Activated CD8-positive, alpha-beta T cell treated with anti-CD3 and anti-CD28 coated beads for 36 hours (primary cell): ENCODE measurements around the gene HBA1. TPM values are rescaled to one million over a fixed set of nuclear protein-coding genes. Genes with fewer than 3 reads are reported as not detected.
"Not testable (repeated sequence)": the region's sequence is repeated elsewhere in the genome, so short reads cannot be mapped to it uniquely, and the experiment has no call there.

Experiments
- ATAC-seq: fragments of 200-7000 bp; cut with Tn5 transposase; one replicate; pipeline ENCODE4 v1.10.0; 2021; ENCODE audit warnings: mild to moderate bottlenecking, moderate library complexity
- CTCF ChIA-PET: fragments of 350-600 bp; sonication (Branson Sonifier 250); formaldehyde crosslinking; loops from one replicate; lab custom pipeline; 2021; ENCODE audit warnings: antibody characterized with exemption; lab: Charles Lee
- POLR2A ChIA-PET: fragments of 350-600 bp; sonication (Branson Sonifier 250); formaldehyde crosslinking; loops from one replicate; lab custom pipeline; 2021; ENCODE audit warnings: antibody characterized with exemption; lab: Charles Lee
- DNase-seq: peaks from one replicate; pipeline ENCODE4 v3.0.0-alpha.2; 2020
- H3K27ac Mint-ChIP-seq: one replicate; pipeline ENCODE4 v1.8.0; 2021; ENCODE audit warnings: mild to moderate bottlenecking, mixed read lengths
- H3K27me3 Mint-ChIP-seq: one replicate; pipeline ENCODE4 v1.8.0; 2021; ENCODE audit warnings: mixed read lengths
- H3K36me3 Mint-ChIP-seq: one replicate; pipeline ENCODE4 v1.8.0; 2021; ENCODE audit warnings: low read depth, mixed read lengths
- H3K4me1 Mint-ChIP-seq: one replicate; pipeline ENCODE4 v1.8.0; 2021; ENCODE audit warnings: low read depth, mixed read lengths
- H3K4me3 Mint-ChIP-seq: one replicate; pipeline ENCODE4 v1.8.0; 2021; ENCODE audit warnings: mild to moderate bottlenecking, moderate library complexity, mixed read lengths
- H3K9me3 Mint-ChIP-seq: one replicate; pipeline ENCODE4 v1.8.0; 2021; ENCODE audit warnings: mixed read lengths
- CTCF ChIP-seq: fragments of 200-600 bp; IDR thresholded peaks from one replicate; pipeline ENCODE4 v1.8.0; 2022; ENCODE audit warnings: antibody characterized with exemption, mild to moderate bottlenecking
- intact Hi-C: fragments of 100-400 bp; cut with micrococcal nuclease; formaldehyde crosslinking; loops from one replicate; pipeline ENCODE4 v1.10.0; 2022
- total RNA-seq, 2 experiments: library from RNA; stranded (reverse); gene quantifications; one replicate each; pipeline ENCODE4 v1.2.3, GENCODE V29; 2021

The HBA1 gene
- total RNA-seq, 2 experiments from 2014 or later, result not detected

GRCh38 chr16:169014-169413, 7.5 kb upstream of the HBA1 start:
- CTCF ChIA-PET, result interaction anchor here (0.9 to 2.3 kb wide), 4 partner anchors 13 to 104 kb away, joined by 3 to 8 read pairs (median 4); no protein-coding TSS in a partner anchor
- intact Hi-C loops, result no loop called here
- DNase-seq, result no peak
- H3K27ac Mint-ChIP-seq, result no peak overlapping the region
- H3K36me3 Mint-ChIP-seq, result no peaks in the 10 kb centered on the region
- H3K4me1 Mint-ChIP-seq, result peaks cover 15% of the 10 kb centered on the region
- TF ChIP-seq CTCF, result no peak
- H3K9me3 Mint-ChIP-seq, result no peaks in the 10 kb centered on the region
- peaks cover 56% of the 10 kb centered on the region for H3K27me3 Mint-ChIP-seq
- ATAC-seq, result no peak
- no peak overlapping the region for H3K4me3 Mint-ChIP-seq
- POLR2A ChIA-PET, result no interaction called here

GRCh38 chr16:170088-170507, 6.4 kb upstream of the HBA1 start:
- peaks cover 63% of the 10 kb centered on the region for H3K27me3 Mint-ChIP-seq
- CTCF ChIA-PET, result interaction anchor here (1.2 kb wide), 1 partner anchor 63 kb away, joined by 3 read pairs; no protein-coding TSS in a partner anchor
- H3K36me3 Mint-ChIP-seq, DNase-seq, ATAC-seq, H3K27ac Mint-ChIP-seq, H3K9me3 Mint-ChIP-seq, intact Hi-C loops, H3K4me3 Mint-ChIP-seq: not testable (repeated sequence)
- peaks cover 17% of the 10 kb centered on the region for H3K4me1 Mint-ChIP-seq
- POLR2A ChIA-PET, result interaction anchor here (0.9 kb wide), 1 partner anchor 28 kb away, joined by 3 read pairs; no protein-coding TSS in a partner anchor

- no peak for ATAC-seq
- H3K27ac Mint-ChIP-seq, result no peak overlapping the region
- ChIA-PET POLR2A (interaction anchor here (0.9 kb wide), 1 partner anchor 28 kb away, joined by 3 read pairs; no protein-coding TSS in a partner anchor), CTCF (interaction anchor here (1.5 to 1.9 kb wide), 2 partner anchors 11 to 64 kb away, joined by 3 to 4 read pairs; no protein-coding TSS in a partner anchor)
- no peak for TF ChIP-seq CTCF
- H3K4me1 Mint-ChIP-seq, result peaks cover 21% of the 10 kb centered on the region
- no peaks in the 10 kb centered on the region for H3K36me3 Mint-ChIP-seq
- intact Hi-C loops, result no loop called here
- H3K27me3 Mint-ChIP-seq, result peaks cover 64% of the 10 kb centered on the region
- H3K4me3 Mint-ChIP-seq, result no peak overlapping the region
- no peak for DNase-seq
- no peaks in the 10 kb centered on the region for H3K9me3 Mint-ChIP-seq
Observed at GRCh38 chr16:170788-171187, 5.7 kb upstream of the HBA1 start.

- H3K4me3 Mint-ChIP-seq, H3K27ac Mint-ChIP-seq, POLR2A ChIA-PET, H3K36me3 Mint-ChIP-seq, DNase-seq, H3K9me3 Mint-ChIP-seq, intact Hi-C loops: not testable (repeated sequence)
- CTCF ChIA-PET, result interaction anchor here (1.9 kb wide), 1 partner anchor 9 kb away, joined by 4 read pairs; no protein-coding TSS in a partner anchor
- Mint-ChIP-seq H3K4me1 (peaks cover 20% of the 10 kb centered on the region), H3K27me3 (peaks cover 56% of the 10 kb centered on the region)
- peak; percentile 48 for ATAC-seq
Observed at GRCh38 chr16:172374-172941, 4.0 kb upstream of the HBA1 start, which contains the start of gene HBA2. TSS of gene HBA2 (plus strand) at chr16:172876. CDS start at chr16:172913, 37 bp downstream.

GRCh38 chr16:173211-173854, 3.1 kb upstream of the HBA1 start:
- Mint-ChIP-seq H3K27me3 (peaks cover 58% of the 10 kb centered on the region), H3K4me1 (peaks cover 22% of the 10 kb centered on the region)
- intact Hi-C loops, ATAC-seq, H3K27ac Mint-ChIP-seq, POLR2A ChIA-PET, CTCF ChIA-PET, H3K4me3 Mint-ChIP-seq, DNase-seq, H3K9me3 Mint-ChIP-seq, H3K36me3 Mint-ChIP-seq: not testable (repeated sequence)

GRCh38 chr16:173928-174769, 2.3 kb upstream of the HBA1 start:
- DNase-seq, H3K4me3 Mint-ChIP-seq, H3K27ac Mint-ChIP-seq, intact Hi-C loops, ATAC-seq, H3K36me3 Mint-ChIP-seq, POLR2A ChIA-PET, H3K9me3 Mint-ChIP-seq: not testable (repeated sequence)
- peaks cover 22% of the 10 kb centered on the region for H3K4me1 Mint-ChIP-seq
- peaks cover 55% of the 10 kb centered on the region for H3K27me3 Mint-ChIP-seq
- CTCF ChIA-PET, result interaction anchor here (0.9 to 1.7 kb wide), 2 partner anchors 77 to 108 kb away, joined by 3 to 5 read pairs; no protein-coding TSS in a partner anchor
